GM10847 (cell line): ENCODE measurements around the gene ZNF578.

ENCODE experiments used
- POLR2A ChIP-seq: IDR thresholded peaks from 2 replicates; pipeline ENCODE4 v1.6.1; 2011; ENCODE audit not compliant: insufficient read length; ENCODE audit errors: extremely low read depth

Gene ZNF578

DNA sequence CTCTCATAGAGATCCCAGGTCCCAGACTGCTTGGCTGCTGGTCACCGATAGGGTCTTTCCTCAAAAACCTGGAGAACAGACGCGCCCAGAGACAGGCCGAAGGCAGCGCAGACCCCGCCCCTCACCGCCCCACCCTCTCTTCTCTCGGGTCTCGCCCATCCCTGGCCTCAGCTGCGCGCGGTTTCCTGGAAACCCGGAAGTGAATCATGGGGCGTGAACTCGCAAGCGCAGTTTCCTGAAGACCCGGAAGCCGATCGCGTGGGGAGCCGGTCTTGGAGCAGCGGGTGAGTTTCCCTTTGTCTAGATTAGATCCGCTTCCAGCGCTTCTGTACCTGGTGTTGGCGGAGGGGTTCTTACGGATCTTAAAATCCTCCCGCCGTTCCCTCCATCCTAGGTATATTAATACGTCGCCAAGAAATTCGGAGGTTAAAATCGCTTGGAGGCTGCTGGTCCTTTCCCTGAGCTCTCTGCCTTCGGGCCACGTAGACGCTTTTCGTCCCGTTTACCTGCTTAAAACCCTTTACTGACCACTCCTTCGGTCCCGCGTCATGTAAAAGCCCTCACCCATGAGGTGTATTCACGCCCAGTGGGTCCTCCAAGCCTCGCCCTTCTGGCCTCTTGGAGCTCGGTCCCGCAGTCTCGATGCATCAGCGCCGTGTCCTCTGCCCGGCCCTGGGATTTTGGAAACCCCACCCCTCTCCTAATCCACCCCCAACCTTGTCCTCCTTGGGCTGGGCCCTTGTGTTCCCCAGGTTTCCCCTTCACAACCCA is at the start of gene ZNF578:
TSS of gene ZNF578 (plus strand) at position 230 of the 771 bp plus-strand sequence. CDS start 48,293 bp downstream, outside the sequence.
- no peak for TF ChIP-seq POLR2A

DNA sequence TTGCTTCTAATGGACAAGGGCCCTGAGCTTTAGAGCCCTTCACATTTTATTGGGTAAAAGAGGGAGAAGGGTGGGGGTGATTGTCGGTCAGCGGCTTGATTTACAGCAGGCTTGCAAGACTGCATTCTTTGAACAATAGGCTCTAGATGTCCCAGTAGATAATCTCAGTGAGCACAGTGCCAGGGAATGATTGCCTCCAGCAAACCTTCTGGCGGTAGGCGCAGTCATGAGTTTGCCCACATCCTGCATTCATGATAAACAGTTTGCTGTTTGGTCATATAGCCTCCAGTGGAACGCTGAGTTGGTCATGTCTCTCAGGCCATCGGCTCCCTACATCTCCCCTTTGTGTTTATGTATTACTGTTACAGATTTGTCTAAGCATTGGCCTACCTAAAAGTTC is 43.1 kb upstream of the ZNF578 start:
- TF ChIP-seq POLR2A = no peak

DNA sequence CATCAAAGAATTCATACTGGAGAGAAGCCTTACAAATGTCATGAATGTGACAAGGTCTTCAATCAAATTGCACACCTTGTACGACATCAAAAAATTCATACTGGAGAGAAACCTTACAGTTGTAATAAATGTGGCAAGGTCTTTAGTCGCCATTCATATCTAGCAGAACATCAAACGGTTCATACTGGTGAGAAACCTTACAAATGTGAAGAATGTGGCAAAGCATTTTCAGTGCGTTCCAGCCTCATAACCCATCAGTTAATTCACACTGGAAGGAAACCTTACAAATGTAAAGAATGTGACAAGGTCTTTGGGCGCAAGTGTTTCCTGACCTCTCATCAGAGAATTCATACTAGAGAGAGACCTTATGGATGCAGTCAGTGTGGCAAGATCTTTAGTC is 37.6 kb upstream of the ZNF578 start:
- no peak for TF ChIP-seq POLR2A

DNA sequence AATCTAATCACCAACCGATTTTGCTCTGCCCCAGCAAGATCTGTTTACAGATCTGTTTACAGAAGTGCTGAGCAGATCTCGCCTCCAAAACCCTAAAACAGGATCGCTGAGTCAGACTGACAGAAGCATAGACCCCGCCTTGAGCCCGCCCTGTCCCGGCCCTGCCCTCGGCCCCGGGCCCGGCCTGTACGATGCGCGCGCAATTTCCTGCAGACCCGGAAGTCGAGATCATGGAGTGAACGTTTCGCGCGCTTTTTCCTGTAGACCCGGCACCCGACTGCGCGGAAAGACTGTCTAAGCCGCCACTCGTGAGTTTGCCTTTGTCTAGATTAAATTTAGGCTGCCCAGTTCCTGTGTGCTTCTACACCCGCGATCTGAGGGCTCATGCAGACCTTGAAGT is 24.4 kb upstream of the ZNF578 start, which contains the start of gene ZNF534:
TSS of gene ZNF534 (plus strand) at position 212 of the 400 bp plus-strand sequence. CDS start 2,327 bp downstream, outside the sequence.
- no peak for TF ChIP-seq POLR2A

DNA sequence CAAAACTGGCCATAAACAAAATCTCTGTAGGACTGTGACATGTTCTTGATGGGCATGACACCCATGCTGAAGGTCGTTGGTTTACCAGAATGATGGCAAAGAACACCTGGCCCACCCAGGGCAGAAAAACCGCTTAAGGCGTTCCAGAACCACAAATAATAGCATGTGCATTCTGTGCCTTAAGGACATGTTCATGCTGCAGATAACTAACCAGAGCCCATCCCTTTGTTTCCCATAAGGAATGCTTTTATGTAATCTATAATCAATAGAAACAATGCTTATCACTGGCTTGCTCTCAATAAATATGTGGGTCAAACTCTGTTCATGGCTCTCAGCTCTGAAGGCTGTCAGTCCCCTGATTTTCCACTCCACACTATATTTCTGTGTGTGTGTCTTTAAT is 11.2 kb upstream of the ZNF578 start:
- no peak for TF ChIP-seq POLR2A

DNA sequence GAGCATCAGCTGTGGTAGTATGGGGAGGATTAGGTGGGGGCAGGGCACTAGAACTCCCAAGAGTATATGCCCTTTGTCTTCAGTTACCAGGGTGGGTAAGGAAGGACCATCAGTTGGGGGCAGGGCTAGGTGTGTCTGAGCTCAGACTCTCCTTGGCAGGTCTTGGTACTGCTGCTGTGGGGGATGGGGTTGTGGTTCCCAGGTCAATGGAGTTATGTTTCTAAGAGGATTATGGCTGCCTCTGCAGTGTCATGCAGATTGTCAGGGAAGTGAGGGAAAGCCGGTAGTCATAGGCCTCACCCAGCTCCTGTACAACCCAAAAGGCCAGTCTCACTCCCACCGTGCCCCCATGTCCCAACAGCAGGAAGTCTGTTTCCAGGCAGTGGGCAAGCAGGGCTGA is 8.8 kb upstream of the ZNF578 start:
- TF ChIP-seq POLR2A = no peak

DNA sequence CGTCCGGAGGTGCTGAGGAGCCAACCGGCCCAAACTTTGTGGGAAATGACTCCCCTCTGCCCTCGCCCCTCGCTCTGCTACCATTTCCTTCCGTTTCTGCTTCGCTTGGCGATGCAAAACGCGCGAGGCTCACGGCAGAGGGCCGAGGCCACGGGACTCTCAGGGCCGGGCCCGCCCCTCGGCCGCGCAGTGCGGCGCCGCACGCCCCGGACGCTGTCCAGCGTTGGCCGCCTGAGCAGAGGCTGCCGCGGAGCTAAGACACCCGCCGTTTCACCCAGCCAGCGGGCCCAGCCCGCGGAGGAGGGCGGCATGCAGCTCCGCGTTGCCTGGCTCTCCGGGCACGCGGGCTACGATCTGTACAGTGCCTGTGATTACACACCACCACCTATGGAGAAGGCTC is 2.1 kb upstream of the ZNF578 start:
- no peak for TF ChIP-seq POLR2A

DNA sequence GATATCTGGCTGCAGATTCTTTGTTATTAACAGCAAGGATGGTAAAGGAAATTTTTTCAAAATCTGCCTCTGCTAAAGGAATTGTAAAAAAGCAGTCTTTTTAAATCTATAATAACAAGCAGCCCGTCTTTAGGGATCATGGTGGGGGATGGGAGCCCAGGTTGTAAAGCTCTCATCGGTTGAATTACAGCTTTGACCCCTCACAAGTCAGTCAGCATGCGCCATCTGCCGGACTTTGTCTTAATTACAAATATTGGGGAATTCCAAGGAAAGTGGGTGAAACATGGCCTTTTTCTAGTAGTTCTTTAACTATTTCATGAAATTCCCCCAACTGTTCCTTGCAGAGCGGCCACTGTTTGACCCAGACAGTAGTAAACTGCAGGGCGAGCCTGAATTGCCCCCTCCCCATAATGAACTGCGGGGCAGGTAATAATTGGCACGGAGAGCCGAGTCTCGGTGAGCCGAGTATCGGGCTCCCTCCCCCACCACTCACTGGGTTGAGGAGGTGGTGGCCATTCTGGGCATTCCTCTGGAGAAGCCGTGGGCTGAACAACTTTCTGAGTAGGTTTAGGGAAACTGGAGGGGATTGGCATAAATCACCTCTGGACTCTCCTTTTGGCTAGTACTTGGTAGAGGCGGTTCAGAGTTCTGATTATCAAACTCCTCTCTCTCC is 11.6 kb downstream of the ZNF578 start:
- no peak for TF ChIP-seq POLR2A

DNA sequence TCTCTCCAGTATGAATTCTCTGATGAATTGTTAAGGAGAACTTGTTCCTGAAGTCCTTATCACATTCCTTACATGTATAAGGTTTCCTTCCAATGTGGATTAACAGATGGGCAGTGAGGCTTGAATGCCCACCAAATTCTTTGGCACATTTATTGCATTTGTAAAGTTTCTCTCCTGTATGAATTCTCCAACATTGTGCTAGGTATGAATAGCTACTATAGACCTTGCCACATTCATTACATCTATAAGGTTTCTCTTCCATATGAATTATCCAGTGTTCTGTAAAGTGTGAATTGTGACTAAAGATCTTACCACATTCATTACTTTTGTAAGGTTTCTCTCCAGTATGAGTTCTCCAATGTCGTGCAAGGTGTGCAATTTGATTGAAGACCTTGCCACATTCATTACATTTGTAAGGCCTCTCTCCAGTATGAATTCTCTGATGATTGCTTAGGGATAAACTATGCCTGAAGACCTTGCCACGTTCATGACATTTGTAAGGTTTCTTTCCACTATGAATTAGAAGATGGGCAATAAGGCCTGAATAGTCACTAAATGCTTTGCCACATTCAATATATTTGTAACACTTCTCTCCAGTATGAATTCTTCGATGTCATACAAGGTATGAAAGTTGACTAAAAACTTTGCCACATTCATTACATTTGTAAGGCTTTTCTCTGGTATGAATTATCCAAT is 20.4 kb downstream of the ZNF578 start:
- TF ChIP-seq POLR2A = no peak

DNA sequence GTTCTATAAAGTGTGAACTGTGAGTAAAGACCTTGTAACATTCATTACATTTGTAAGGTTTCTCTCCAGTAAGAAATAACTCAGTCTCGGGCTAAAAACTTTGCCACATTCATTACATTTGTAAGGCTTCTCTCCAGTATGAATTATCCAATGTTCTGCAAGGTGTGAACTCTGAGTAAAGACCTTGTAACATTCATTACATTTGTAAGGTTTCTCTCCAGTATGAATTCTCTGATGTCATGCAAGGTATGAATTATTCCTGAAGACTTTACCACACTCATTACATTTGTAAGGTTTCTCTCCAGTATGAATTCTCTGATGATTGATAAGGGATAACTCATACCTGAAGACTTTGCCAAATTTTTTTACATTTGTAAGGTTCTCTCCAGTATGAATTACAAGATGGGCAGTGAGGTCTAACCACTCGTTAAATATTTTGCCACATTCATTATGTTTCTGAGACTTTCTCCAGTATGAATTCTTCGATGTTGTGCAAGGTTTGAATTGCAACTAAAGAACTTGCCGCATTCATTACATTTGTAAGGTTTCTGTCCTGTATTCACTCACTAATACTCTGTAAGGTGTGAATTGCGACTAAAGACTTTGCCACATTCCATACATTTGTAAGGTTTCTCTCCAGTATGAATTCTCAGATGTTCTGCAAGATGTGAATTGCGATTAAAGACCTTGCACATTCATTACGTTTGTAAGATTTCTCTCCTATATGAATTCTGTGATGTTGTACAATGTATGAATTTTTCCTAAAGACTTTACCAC is 21.2 kb downstream of the ZNF578 start:
- no peak for TF ChIP-seq POLR2A

DNA sequence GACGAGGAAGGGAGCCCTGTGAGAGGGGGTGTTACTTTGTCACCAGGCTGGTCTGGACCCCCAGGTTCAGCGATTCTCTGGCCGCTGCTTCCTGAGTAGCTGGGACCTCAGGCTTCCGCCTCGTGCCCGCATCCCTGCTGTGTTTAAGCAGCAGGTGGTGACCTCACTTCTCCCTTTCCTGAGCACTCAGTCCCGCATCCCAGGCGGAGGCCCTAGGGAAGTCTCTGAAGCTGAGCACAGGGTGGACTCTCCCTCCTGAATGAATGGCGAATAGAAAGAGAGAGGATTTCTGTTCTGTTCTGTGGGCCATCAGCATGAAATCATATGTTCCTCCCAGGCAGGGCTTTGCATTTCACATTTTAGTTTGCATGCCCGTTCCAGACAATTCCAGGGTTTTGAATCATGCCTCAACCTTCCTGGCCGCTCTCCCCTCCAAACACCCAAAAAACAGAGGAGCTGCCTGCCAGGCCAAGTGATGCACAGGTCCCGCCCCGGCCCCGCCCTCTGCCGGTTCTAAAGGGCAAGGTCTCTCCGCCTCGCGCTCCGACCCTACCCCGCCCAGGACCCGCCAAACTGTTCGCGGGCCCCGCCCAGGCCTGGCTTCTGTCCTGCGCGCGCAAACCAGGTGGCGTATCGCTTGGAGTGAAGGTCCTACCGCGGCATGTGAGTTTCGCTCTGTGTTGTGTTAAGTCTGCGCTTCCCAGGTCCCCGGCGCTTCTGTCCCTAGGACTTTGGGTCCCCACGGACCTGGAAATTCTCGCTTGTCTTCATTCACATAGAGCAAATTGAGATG is 39.0 kb downstream of the ZNF578 start:
- no peak for TF ChIP-seq POLR2A

DNA sequence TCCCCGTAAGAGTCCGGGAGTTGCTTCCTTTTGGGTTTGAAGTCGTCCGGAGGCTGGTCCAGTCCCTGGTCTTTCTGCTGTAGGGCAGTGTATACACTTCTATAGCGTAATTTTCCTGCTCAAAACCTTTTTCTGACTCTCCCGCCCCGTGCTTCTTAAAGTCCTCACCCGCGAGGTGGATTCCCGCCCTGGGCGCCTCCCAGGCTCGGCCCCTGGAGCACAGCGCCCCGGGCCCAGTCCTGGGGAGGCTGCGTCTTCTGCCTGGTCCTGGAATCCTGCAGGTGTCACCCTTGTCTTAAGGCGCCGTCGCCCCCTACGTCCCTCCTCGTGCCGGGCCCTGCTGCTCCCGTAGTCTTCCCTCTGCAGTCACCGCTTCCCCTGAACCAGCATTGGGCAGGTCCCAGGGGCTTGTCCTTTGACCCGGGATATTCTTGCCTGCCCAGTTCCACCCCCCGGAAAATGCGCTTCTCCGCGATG is 39.7 kb downstream of the ZNF578 start:
- TF ChIP-seq POLR2A = no peak

DNA sequence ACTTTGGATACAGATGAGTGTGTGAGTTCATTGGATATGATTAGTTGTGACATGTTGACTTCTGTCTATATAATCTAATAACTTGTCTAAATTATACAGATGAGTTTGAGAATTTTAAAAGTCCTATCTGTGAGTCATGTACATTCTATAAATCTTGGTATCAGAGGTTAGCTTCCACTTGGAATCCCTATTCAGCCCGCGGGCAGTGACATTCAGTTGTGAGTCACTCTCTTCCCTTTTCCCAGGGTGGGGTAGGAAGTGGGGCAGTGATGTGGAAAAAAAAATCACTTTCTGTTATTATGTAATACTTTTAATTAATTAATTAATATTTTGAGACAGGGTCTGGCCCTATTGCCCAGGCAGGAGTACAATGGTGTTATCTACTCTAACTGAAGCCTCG is 41.2 kb downstream of the ZNF578 start:
- TF ChIP-seq POLR2A = no peak

DNA sequence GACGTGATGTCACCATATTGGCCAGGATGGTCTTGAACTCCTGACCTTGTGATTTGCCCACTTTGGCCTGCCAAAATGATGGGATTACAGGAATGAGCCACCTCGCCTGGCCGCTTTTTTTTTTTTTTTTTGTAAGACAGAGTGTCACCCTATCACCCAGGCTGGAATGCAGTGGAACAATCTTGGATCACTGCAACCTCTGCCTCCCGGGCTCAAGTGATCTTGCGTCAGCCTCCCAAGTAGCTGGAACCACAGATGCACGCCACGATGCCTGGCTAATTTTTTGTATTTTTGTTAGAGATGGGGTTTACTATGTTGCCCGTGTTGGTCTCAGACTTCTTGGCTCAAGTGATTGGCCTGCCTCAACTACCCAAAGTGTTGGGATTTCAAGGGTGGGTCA is 45.2 kb downstream of the ZNF578 start:
- TF ChIP-seq POLR2A = no peak
